HL-60 (cell line): ENCODE measurements around the gene DIS3L2. TPM values are rescaled to one million over a fixed set of nuclear protein-coding genes. Genes with fewer than 3 reads are reported as not detected.
"Not testable (repeated sequence)": the region's sequence is repeated elsewhere in the genome, so short reads cannot be mapped to it uniquely, and the experiment has no call there.

Experiments
- DNase-seq, 2 experiments: peaks; one replicate each; pipeline ENCODE4 v3.0.0-alpha.2; 2010 to 2020; ENCODE audit warnings: low read depth in 1 of 2, low spot score in 1 of 2
- H3K27ac ChIP-seq: fragments of 250-450 bp; sonication (Bioruptor Pico); replicated peaks from 2 replicates; pipeline ENCODE4 v1.5.1; 2020; ENCODE audit warnings: mild to moderate bottlenecking, moderate library complexity
- H3K27me3 ChIP-seq: fragments of 250-450 bp; sonication (Bioruptor Pico); 2 replicates; pipeline ENCODE4 v1.5.1; 2021; ENCODE audit warnings: mild to moderate bottlenecking, moderate library complexity; ENCODE audit not compliant: insufficient read depth, poor library complexity, severe bottlenecking
- H3K4me3 ChIP-seq: replicated peaks from 2 replicates; pipeline ENCODE4 v1.5.1; 2011; ENCODE audit warnings: mild to moderate bottlenecking, control low read depth, low read length; ENCODE audit not compliant: insufficient read depth
- CTCF ChIP-seq: IDR thresholded peaks from one replicate; pipeline ENCODE4 v1.5.1; 2011; ENCODE audit warnings: low read length, control low read depth, inconsistent platforms; ENCODE audit not compliant: insufficient read depth
- GABPA ChIP-seq: IDR thresholded peaks from 2 replicates; pipeline ENCODE4 v1.6.1; 2012; ENCODE audit warnings: low read depth
- POLR2AphosphoS5 ChIP-seq: IDR thresholded peaks from 2 replicates; pipeline ENCODE4 v1.6.1; 2012; ENCODE audit warnings: low read depth
- REST ChIP-seq: IDR thresholded peaks from 2 replicates; pipeline ENCODE4 v1.6.1; 2012; ENCODE audit warnings: low read depth; ENCODE audit not compliant: insufficient replicate concordance
- SPI1 ChIP-seq: IDR thresholded peaks from 2 replicates; pipeline ENCODE4 v1.6.1; 2012; ENCODE audit warnings: low read depth, mild to moderate bottlenecking, borderline replicate concordance
- microRNA-seq: library from miRNA; unstranded; fragments of <30 nt; microRNA quantifications from one replicate; pipeline ENCODE4, GENCODE V29; 2018

Gene DIS3L2

GRCh38 chr2:232384466-232384865, 423.0 kb downstream of the DIS3L2 start:
- Histone ChIP-seq H3K4me3 (no peak overlapping the region), H3K27ac (no peak overlapping the region), H3K27me3 (no peaks in the 10 kb centered on the region)
- no peak for TF ChIP-seq SPI1
- no peak for TF ChIP-seq REST
- no peak for TF ChIP-seq GABPA
- TF ChIP-seq CTCF: no peak
- TF ChIP-seq POLR2AphosphoS5: no peak
- DNase-seq: no peak

GRCh38 chr2:232385058-232385457, 423.5 kb downstream of the DIS3L2 start:
- H3K27ac ChIP-seq, H3K27me3 ChIP-seq, DNase-seq, H3K4me3 ChIP-seq: not testable (repeated sequence)

- no peak for TF ChIP-seq REST
- no peak for TF ChIP-seq POLR2AphosphoS5
- TF ChIP-seq GABPA: no peak
- no peak for TF ChIP-seq SPI1
- no peak for TF ChIP-seq CTCF
- H3K27ac ChIP-seq: no peak overlapping the region
- no peak overlapping the region for H3K4me3 ChIP-seq
- H3K27me3 ChIP-seq: peaks cover 5% of the 10 kb centered on the region
- DNase-seq: no peak
Measured at GRCh38 chr2:232385660-232386489, 424.4 kb downstream of the DIS3L2 start.

- Histone ChIP-seq H3K27me3 (peaks cover 6% of the 10 kb centered on the region), H3K27ac (no peak overlapping the region), H3K4me3 (no peak overlapping the region)
- TF ChIP-seq CTCF (no peak), SPI1 (no peak)
- DNase-seq: no peak
Measured at GRCh38 chr2:232386490-232386739, 424.9 kb downstream of the DIS3L2 start.

Small RNAs within 50 kb of the gene (microRNA-seq; reads per million reads assigned to microRNA genes)
- not detected for gene MIR562
